Hematopoietic multipotent progenitor cell treated with erythropoietin and hydrocortisone succinate and interleukin-3 and kit ligand, for 17 days (in vitro differentiated cells): ENCODE measurements around the gene TRIM63.

Experiments used
- DNase-seq: peaks from one replicate; pipeline ENCODE4 v3.0.0-alpha.2; 2015; ENCODE audit warnings: low spot score

The TRIM63 gene

DNA sequence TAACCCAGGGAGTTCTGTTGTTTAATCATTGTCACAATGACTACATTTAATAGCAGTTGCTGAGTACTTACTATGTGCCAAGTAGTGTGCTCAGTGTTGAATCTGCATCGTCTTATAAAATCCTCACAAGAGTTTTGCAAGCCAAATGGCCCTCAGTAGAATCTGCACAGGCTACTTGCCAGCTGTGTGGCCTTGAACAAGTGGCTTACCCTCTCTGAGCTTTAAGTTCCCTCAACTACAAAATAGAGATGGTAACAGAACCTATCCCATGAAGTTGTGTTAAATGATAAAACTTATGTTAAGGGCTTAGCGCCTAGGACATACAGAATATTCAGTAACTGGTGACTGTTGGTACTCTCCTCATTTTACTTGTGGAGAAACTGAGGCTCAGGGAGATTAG lies 12.4 kb downstream of the TRIM63 start:
- DNase-seq = no peak

DNA sequence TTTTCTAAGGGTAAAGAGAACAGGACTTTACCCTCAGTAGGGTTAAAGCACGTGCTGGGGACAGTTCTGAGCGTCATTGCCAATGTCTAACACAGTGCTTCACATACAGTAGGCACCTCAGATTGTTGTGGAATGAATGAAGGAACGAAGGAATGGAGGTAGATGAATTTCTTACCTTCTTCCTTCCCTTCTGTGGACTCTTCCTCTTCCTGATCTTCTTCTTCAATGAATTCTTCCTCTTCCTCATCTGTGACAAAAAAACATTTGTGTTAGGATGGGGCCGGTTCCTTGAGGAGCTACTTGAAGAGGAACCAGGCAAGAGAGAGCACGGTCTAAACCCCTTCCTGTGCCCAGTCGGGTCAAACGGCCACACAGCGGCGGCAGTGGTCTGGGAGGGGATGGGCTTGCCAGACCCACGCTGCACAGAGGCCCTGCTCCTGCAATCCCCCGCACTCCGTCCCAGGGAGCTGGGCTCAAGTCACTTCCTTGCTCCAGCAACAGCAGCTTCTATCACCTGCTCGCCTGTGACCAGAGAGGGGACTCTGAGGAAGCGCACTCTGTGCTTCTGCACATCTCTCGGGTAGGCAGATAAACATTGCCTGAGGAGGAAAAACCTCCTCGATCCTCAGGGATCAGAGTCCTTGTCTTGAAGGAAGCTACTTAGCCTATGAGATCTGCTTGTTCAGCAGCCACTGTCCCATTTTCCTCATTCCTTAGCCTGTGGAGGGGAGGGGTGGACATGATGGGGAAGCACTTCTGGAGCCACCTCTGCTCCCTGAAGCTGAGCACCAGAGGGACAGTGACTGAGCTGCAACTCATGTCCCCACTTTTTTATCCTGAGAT lies 13.5 kb downstream of the TRIM63 start:
- DNase-seq = no peak

DNA sequence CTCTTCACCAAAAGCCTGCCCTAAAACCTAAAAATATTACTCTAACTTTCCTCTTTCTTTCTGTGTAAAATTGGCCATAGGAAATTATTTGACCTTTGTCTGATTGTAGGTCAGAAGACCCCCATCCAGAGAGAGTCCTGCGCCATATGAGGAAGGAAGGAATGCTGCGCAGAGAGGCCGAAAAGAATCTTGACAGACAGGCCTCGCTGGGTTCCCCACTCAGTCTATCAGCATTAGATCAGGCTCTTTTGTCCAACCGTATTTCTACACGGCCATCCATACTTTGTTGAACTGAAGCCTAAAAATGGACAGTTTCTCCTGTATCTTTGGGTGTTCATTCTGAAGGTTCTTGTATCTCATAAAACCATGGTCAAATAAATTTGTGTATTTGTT lies 17.2 kb downstream of the TRIM63 start:
- no peak for DNase-seq

DNA sequence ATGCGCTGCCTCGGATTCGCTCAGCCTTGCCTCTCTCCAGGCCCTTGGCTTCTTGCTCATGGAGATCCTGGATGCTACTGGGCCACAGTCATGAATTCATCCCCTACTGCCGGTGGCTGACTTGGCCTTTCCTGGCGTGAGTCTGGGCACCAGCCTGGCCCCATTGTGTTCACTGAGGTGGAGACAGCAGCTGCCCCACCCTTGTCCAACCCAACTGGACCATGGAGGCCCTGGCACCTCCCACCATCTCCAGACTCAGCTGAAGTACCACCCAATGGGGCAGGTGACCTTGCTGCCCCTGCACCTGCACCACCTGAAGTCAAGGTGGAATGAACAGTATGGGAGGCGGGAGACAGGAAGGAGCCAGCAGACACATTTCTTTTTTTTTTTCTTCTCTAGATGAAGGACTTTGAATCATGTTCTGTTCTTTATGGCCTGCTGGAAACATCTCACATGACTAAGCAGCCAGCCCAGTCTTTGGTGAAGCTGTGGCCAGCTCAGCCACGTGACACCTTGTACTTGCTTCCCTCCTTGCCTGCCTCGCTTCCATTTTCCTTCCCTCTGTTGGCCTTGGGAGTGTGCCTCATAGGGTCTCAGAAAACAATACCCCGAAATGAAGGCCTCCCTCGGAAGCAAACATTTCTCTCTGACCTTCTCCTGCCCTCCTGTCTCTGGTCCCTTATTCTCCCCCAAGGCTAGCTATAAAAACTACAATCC lies 17.7 kb downstream of the TRIM63 start:
- DNase-seq = no peak

DNA sequence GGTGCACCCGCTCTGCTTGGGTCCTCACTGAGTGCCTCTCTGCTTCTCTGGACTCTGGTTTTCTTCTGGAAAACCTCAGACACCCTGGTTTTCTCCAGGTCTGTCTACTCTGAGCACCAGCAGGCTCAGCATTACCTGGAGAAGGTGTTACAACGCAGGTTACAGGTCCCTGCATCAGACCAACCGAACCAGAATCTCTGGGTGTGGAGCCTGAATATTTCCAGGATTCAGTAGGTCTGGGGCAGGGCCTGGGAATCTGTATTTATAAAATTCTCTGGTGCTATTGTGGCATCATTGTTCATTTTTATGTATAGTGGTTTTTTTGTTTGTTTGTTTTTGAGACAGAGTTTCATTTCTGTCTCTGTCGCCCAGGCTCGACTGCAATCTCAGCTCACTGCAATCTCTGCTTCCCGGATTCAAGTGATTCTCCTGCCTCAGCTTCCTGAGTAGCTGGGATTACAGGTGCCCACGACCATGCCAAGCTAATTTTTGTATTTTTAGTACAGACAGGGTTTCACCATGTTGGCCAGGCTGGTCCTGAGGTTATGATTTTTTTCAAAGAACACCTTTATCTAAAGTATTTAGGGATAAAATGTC lies 20.1 kb downstream of the TRIM63 start:
- DNase-seq = no peak

DNA sequence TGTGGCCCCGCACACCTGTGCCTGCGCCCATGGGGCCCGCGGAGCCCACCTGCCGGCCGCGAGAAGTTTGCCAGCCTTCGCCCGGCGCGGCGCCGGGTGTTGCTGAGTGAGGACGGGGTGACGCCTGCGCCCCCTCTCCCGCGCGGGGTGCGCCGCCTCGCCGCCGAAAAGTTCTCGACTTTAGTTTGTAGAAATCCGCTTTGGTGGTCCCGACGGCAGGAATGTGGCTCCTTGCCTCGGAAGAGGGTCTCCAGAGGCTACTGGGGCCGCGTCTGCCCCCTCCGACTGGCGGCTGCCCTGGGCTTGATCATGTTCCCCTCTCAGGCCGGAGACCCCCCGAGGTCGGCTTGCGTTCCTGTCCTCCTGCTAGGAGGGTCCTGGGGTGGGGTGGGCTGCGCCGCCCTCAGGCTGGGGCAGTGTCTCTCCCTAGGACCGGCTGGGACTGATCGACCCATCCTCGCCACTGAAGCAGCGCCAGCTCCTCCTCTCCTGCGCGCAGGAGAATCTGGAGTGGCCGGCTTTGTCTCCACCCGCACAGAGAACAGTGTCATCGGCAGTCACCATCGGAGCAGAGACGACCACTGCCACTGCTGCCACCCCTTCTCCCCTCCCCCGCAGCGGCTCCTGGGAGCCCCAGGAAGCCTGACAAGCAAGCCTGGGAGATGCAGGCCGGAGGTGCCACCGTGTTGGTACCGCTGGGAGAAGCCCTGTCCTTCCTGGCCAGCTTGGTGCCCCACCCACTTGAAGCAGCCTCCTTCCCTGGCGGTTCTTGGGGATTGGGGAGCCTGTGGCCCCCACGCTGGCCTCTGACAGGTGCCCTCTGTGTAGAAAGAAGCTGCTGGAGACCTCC lies 21.0 kb downstream of the TRIM63 start:
- DNase-seq = no peak

DNA sequence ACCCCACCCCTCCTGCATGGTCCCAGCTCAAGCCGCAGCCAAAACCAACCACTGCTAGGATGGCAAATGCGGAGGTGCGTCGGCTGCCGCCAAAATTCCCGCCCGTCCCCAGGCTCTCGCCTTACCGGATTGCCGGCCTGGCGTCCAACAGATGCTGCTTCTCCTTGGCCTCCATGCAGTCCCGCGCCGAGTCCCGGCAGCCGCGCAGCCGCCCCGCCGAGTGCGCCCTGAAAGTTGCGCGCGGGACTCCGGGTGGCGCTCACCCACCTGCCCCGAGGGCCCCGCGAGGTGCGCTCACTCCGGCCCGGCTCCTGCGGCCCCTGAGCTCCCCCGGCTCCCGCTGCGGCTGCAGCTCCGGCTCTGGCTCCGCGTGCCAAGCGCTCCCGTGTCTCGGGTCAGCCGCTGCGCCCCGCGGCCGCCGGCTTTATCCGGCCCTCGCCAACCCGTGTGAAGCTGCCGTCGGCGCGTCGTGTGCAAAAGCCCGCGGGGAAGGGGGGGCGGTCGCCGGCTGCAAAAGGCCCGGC lies 21.6 kb downstream of the TRIM63 start, which contains the start of gene SLC30A2:
Gene SLC30A2, minus strand, starts transcription at position 397 of the 524 bp plus-strand sequence. Its CDS starts 222 bp downstream, at position 175.
- no peak for DNase-seq

DNA sequence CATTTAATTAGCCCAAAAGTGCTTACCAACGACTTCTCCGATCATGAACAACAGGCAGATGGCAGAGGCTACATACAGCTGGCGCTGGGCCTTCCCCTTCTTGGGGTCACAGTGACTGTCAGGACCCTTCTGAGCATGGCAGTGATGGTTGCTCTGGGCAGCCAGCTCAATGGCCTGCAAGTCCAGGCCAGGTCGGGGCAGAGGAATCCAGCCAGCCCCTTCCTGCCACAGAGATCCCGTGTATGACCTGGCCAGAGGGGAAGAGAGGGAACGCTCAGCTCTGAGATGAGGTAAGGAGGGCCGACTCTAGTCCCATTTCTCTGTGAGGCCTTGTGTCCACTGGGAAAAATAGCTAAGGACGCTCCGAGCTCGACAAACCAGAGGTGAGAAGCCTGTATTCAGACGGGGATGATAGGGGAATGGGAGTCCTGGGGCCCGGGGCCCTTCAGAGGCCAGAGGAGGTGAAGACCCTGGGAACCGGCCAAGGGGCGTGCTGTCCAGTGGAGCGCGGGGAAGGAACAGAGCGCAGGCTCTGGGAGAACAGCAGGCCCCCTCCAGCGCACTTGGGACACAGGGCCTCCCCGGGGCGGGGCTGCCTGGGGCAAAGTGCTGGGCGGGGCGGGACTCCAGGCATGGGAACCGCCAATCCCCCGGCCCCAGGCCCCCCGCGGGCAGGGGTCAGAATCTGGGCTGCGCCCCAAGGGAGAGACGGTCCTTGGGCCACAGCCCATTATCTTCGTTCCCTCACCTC lies 22.3 kb downstream of the TRIM63 start:
- DNase-seq = no peak

DNA sequence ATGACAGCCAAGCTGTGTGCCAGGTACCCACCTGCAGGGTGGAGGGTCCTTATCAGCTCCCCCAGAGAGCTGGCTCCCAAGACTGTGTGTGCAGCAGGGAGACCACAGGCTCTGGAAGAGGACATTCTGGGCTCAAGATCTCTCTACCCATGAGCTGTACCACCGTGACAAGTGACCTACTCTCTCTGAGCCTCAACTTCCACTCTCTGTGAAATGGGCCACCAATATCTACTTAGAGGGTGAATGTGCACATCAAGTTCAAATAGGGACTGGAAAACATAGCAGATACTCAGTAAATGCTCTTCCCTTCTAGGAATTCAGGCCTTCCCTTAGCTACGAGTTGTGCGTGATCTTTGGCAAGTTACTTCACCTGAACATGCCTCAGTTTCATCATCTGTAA lies 23.0 kb downstream of the TRIM63 start:
- DNase-seq = no peak

DNA sequence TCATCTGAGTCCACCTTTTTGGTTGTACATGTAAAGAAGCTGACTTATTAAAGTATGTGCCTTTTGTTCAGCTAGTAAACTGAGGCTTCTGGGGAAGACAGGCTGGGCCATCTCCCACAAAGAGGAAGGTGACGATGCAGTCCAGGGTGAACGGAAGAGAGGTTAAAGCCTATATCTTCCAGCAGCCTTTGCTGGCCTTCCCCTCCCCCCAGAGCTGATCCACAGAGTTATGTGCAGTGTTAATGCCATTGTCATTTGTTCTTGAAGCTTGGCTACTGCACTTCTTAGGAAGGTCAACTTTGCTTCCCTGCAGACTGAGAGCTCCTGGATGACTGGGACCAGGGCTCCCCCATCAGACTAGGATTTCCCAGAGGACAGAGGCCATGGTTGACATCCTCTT lies 23.7 kb downstream of the TRIM63 start:
- no peak for DNase-seq

DNA sequence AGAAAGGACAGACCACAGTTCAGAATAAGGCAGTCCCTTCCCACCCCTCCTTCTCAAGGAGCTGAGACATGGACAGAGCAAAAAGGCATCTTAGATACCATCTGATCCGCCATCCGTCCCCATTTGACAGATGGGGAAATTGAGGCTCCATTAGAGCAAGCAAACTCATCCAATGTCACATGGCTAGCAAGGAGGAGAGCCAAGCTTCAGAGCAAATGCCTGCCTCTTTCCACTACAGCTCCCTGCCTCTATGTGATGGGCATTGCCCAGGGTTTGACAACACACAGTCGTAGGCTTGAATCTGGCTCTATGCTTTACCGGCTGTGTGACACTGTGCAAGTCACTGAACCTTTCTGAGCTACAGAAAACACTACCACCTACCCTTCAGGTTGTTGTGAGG lies 25.5 kb downstream of the TRIM63 start:
- DNase-seq = no peak

DNA sequence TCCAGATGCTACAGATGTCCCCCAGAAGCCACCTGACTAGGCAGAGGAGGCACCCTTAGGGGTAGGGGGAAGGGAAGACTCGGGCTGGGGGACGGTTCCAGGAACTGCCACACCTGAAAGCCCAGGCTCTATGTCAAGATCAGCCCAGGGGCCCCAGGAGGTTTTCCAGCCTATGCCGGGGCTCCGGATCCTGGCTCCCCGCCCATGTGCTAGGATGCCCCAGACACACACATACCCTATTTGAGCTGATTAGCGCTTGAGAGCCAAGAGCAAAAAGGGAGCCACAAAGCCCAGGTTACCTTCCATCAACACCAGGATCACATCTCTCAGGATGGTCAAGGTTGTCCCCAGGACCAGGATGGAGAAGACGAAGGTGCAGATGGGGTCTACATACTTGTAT lies 26.0 kb downstream of the TRIM63 start:
- DNase-seq = no peak

DNA sequence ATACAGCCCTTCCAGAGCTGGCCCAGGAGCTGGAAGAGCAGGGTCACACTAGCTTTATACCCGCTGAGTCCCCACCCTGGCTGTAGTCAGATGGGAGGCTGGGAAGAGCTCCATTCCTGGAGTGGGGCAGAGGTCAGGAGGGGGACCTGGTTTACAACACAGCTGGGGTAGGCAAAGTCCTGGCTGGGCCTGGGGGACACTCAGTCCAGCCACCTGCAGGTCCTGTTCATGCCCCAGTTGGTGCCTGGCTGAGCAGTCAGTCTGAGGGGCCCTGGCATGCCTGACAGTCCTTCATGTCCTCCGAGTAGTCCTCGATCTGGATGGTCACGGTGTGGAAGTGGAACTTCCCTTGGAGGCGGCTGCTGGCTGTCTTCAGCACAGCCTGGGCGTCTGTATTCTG lies 28.5 kb downstream of the TRIM63 start:
- no peak for DNase-seq

DNA sequence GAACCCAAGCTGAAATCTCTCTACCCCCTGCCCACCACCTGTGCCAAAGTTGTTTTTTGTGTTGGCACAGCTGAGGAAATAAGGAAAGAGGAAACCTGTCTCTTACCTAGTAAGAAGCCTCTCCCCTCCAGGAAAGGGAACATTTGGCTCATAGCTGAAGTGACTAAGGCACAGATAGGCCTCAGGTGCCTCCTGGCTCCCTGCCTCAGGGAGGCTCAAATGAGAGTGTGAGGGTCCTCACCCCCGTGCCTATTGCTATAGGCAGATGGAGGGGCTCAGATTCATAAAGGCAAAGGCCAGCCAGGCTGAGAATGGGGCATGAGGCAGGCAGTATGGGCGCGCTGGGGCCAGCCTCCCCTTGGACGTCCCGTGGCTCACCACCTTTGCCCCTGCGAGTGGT lies 29.0 kb downstream of the TRIM63 start:
- no peak for DNase-seq

DNA sequence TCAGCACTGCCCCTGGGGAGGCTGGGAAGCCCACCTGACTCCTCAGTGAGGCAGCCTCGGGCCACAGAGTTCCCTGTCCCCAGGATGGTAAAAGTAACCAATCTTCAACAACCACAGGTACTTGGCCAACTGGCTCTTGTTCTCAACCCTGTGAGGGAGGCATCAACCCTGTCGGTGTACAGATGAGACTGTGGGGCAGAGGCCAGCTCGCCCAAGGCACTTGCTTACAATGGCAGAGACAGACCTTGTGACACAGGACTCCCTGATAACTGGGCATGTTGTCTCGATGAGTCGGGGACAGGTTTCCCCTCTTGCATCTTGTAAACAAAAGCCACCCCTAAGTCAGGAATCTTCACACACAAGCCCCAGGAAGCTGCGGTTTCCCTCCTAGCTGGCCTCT lies 29.5 kb downstream of the TRIM63 start:
- no peak for DNase-seq

DNA sequence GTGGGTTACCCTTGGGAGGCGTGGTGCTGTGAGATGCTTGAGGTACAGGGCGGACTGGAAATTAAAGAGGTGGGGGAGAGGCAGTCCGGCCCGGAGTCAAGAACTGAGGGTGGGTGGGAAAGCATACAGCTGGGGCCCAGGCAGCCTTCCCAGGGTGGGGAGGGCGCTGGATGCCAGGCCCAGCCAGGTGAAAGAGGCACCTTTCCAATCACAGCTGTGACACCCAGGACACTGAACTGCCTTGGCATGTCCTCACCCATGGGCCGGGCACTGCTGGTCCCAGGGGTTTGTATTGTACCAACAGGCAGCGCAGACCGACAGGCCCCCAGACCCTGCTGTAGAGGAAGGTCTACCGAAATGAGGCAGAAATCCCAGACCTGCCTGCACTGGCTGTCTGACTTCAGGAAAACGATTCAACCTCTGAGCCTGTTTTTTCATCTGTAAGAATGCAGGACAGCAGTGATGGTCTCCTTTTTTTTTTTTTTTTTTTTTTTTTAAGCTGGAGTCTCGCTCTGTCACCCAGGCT lies 30.6 kb downstream of the TRIM63 start:
- no peak for DNase-seq

DNA sequence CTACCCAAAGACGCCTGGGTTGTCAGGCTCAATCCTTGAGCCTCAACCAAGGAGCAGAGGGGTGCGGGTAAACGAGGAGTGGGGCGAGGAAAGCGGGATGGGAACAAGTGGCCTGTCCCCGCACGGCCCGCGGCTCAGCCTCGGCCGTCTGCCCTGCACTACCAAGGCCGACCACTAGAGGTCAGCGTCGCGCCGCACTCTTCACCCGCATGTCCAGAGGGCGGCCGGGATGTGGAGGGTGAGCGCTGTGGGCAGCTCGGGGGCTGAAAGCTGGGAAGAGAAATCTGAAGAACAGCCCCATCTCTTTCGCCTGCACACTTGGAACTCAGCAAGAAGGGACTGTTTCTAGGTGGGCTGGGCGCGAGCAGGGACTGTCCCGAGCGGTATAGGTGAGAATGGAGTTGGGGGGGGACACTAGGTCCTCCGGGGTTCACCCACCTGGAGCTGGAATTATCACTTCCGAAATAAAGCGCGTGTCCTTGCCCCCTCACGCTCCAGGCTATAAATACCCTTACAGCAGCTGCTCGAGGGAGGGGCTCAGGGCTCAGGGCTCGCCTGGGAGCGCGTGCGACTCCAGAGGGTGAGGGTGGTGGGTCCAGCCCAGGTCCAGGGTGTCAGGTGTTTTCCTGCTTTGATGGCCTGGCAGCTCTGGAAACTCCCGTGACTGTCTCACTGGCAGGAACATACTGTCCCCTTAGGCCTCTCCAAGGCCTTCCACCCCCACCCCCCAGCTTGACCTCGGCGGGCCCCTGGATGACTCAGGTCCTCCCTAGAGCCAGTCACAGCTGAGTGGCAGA lies 31.3 kb downstream of the TRIM63 start:
- peak; percentile 81 for DNase-seq

DNA sequence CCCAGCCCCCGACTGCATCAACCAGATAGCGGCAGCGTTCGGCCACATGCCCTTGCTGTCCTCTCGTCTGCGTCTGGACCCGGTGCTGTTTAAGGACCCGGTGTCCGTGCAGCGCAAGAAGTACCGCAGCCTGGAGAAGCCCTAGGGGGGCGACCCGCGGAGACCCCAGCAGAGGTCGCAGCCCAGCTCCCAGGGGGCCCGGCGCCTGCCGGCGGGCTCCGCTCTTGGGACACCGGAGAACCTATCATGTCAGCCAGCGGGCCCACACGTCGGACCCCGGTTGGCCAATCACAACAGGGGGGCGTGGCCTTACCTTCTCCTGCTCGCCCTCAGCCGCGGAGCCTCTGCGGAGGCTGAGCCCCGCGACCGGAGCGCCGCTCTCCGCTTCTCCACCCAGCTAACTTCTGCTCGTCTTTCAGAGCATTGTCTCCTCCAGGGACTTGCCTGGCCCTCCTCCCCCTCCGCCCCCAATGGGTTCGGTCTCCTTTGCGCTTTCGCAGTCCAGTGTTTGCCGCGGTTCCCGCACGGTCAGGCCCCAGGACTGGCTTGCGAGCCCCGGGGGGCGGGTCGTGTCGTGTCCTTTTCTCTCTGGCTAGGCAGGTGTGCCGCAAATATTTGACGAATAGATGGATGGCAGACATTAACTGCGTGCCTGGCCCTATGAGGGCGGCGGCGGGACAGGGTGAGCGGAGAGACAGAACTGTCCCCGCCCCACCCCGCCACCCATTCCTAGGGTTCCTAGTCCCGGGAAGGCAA lies 32.0 kb downstream of the TRIM63 start:
- peak; percentile 91 for DNase-seq

DNA sequence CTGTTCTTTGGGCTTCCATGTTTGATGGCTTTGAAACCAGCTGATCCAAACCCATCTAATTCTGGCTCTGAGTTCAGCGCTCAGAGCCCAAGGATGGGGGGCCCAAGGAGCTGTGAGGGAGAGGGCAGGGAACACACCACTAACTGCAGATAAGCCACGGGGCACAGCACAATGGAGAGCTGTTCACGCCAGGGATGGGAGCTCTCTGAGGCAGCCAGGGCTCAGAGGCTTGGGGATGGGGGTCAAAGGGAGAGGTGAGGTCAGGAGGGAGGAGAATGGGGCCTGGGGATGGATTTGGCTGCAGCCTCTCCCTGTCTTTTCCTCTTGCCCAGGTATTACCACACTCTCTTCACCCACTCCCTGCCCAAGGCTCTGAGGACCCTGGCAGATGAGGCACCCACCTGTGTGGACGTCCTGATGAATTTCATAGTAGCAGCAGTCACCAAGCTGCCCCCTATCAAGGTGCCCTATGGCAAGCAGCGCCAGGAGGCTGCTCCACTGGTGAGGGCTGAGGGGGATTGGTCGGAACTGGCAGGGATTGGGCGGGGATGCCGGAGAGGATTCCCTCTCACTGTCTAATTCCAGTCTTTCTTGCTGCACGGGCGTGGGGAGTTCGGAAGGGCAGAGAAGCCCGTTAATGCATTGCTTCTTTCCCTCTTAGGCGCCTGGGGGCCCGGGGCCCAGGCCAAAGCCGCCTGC lies 32.8 kb downstream of the TRIM63 start:
- no peak for DNase-seq
